ENCODE data around the gene RPS27. TPM values are rescaled to one million over a fixed set of nuclear protein-coding genes. Genes with fewer than 3 reads are reported as not detected.

The RPS27 gene
- total RNA-seq: 4,276 and 4,812 TPM in 2 replicates
- 15,346 TPM for total RNA-seq (2013)
- polyA plus RNA-seq: 12,632 and 15,978 TPM in 2 replicates
- polyA minus RNA-seq: 4,075 and 7,264 TPM in 2 replicates

- Histone ChIP-seq H2AFZ (ENCODE audit: insufficient read depth, low read depth, low read length, poor library complexity, severe bottlenecking) (peak within 1 kb of the TSS; percentile 62), H3K27me3 (replicated peaks in 1 of 4; ENCODE audit: control extremely low read depth in 1 of 4, control insufficient read depth in 3 of 4, insufficient read depth in 4 of 4, low read length in 3 of 4) (no peaks in the 10 kb centered on the region), H3K79me2 (ENCODE audit: control insufficient read depth, insufficient read depth, low read length) (peaks cover 29% of the 10 kb centered on the region), H3K4me2 (replicated peaks; ENCODE audit: low read depth, low read length, poor library complexity, severe bottlenecking) (peak within 1 kb of the TSS; percentile 77), H4K20me1 (ENCODE audit: control insufficient read depth, insufficient read depth, low read length, poor library complexity, severe bottlenecking) (no peaks in the 10 kb centered on the region), H3K4me1 (ENCODE audit: control insufficient read depth in 2 of 2, insufficient read depth in 2 of 2, low read length in 2 of 2) (peaks cover 38 to 51% of the 10 kb centered on the region in 2 donors), H3K27ac (ENCODE audit: low read length in 2 of 2) (peak within 1 kb of the TSS; percentile 93 to 96), H3K9ac (ENCODE audit: low read length) (peak within 1 kb of the TSS; percentile 92), H3K9me3 (ENCODE audit: control extremely low read depth in 1 of 3, control insufficient read depth in 2 of 3, insufficient read depth in 1 of 3, low read length in 2 of 3) (no peaks in the 10 kb centered on the region), H3K4me3 (ENCODE audit: control extremely low read depth in 1 of 5, extremely low read depth in 1 of 5, insufficient read depth in 1 of 5, low read depth in 2 of 5, low read length in 4 of 5) (peak within 1 kb of the TSS; percentile 84 to 100 (median 94)), H3K36me3 (replicated peaks in 1 of 2; ENCODE audit: control extremely low read depth in 1 of 2, control insufficient read depth in 1 of 2, extremely low read depth in 1 of 2, insufficient read depth in 2 of 2, low read length in 1 of 2) (peaks cover 12 to 34% of the 10 kb centered on the region in 2 experiments)
- TF ChIP-seq EZH2 (IDR thresholded peaks at IDR 0.05; ENCODE audit: borderline replicate concordance, insufficient read depth, low read depth, low read length, poor library complexity, severe bottlenecking) (no peak), CTCF (IDR thresholded peaks at IDR 0.05) (no peak)
- Mint-ChIP-seq H3K4me1 (peaks cover 41% of the 10 kb centered on the region), H3K27me3 (no peaks in the 10 kb centered on the region), H3K4me3 (peak within 1 kb of the TSS; percentile 97), H3K27ac (peak within 1 kb of the TSS; percentile 99), H3K9me3 (ENCODE audit: insufficient read depth) (no peaks in the 10 kb centered on the region)
- ChIA-PET CTCF (interaction anchor here (0.5 to 2.3 kb wide), 10 partner anchors 12 to 480 kb away, joined by 3 to 9 read pairs (median 5); partner anchors contain the start of genes CREB3L4, DENND4B and JTB), POLR2A (interaction anchor here (0.5 to 3.4 kb wide), 32 partner anchors 13 to 1941 kb away, joined by 3 to 38 read pairs (median 5); partner anchors contain the start of genes CHTOP, CLK2, CREB3L4 and CRTC2)
- DNase-seq: peak; percentile 97
- intact Hi-C loops (cut with micrococcal nuclease): loop anchor here (1.0 to 5.0 kb wide), 7 partner anchors 13 to 333 kb away; partner anchors contain the start of genes CRTC2, DENND4B, HAX1 and INTS3
- WGBS (ENCODE audit: insufficient coverage): 1% methylated on average over 21 of the region's 36 CpGs
- ATAC-seq (ENCODE audit: low read depth): peak; percentile 84
Observed at GRCh38 chr1:153990468-153991150, at the start of gene RPS27. RPS27 (plus strand) TSS chr1:153990762; CDS start chr1:153990797, 35 bp downstream.
